GM18508 (cell line): Measurements from ENCODE around the gene TFEB.

Experiments used
- ATAC-seq: cut with Tn5 transposase; IDR thresholded peaks from one replicate; pipeline ENCODE4 v1.9.1; 2021; ENCODE audit warnings: moderate number of reproducible peaks; ENCODE audit not compliant: insufficient read depth, unreplicated experiment

Gene TFEB

DNA sequence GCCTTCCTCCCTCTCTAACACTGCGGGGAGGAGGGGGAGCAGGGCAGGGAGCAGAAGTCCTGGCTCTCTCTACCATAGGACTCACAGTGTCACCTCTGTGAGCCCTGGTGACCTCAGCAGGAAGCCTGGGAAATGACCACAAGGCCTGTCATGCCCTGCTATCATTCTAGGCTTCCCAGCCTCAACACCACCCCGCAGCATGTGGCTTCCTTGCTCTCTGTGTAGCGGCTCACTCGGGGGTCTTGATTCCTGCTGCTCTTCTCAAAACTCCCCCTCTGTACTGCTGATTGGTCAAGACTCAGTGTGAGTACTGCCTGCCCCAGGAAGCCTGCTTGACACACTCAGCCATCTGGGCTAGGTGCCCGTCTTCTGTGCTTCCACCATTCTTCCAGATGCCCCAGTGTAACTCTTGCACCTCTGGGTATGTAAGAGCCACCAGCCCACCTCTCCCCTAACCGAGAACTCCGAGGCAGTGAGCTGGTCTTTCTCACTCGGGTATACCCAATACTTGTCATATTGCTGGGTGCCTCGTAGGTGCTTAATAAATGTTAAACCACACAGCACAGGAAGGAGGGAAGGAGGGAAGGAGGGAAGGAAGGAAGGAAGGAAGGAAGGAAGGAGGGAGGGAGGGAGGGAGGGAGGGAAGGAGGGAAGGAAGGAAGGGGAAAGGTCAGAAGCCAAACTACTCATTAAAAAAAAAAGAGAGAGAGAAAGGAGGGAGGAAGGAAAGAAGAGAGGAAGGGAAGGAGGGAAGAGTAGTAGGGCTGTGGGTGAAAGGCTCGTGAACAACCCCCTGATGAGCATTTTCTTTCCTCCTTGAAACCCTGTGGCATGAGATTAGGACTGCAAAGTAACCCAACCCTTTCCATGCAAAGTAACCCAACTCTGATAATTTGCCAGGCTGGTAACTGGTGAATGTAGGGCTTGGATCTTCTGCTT, 92.2 kb downstream of the TFEB start:
- no peak for ATAC-seq

DNA sequence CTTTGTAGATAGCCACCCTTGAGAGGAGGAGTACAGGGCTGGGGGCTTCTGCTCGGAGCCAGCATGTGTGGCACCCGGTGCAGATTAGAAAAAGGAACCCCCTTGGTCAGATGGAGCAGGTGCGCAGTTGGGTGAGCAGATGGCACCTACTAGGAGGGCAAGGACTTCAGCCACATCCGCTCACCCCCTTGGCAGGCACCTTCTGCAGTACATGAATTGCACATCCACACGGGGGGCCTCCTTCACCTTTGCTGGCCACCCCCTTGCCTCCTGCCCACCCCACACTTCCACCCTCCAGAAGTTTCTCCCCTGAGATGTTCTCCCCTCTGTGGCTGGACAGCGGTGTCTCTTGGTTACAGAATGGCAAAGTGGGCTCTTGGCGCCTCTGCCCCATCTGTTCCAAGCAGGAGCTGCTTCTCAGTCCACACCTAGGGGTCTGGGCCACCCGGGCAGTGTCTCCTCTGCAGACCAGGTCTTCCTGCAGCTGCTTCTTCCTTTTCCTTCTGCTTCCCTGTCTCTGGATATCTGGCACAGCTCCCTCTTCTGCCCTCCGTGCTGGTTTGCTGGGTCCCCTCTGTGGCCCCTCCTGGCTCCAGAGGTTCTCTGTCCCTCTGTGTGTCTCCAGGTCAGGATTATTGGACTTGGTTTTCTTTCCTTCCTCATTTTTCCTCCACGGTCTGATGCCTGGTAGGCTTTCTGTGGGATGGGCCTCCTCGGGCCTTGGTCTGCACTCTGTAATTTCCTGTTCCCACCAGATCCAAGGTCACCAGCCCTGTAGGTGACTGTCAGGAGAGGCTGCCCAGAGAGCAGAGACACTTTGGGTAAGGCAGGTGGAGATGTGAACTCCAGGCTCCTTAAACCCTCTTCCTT, 93.1 kb downstream of the TFEB start:
- no peak for ATAC-seq

DNA sequence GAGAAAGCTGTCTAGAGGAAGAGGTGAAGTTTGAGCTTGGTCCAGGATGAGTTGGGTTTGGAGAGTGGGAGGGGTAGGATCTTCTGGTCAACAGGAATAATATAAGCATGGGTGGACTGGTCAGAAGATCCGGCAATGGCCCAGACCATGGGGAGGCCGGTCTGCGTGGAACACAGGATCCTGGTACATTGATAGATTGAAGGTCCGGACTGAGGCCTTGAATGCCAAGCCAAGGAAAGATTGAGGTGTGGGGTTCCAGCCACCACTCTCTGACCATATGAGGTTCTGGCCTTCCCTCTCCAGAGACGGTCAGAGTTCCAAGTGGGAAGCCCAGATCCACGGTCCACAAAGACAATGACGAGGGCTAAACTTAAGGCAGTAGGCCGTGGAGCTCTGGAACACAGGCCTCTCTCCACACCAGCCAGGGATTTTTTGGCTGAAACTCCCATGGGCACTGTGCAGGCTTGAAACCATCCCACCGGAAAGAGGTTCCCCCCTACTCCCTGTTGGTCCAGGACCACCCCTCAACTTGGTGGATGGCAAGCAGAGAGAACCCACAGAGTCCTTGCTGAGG, 94.0 kb downstream of the TFEB start:
- no peak for ATAC-seq

DNA sequence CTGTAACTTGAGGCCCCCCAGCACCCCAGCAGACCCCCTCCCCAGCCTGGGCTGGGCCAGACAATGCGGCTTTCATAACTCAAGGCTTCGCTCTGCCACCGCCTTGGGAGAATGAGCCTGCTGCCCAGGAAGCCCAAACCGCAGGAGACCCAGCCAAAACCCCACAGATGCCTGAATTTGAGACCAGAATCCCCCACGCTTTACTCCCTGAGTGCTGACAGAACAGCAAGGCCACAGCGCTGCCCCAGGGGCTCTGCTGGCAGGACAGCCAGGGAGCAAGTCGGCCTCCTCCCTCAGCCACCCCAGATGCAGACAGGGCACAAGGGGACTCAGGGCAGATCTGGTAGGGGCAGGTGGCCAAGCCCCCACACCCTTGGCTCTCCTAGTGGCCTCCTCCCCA, 95.0 kb downstream of the TFEB start:
- ATAC-seq, result no peak

DNA sequence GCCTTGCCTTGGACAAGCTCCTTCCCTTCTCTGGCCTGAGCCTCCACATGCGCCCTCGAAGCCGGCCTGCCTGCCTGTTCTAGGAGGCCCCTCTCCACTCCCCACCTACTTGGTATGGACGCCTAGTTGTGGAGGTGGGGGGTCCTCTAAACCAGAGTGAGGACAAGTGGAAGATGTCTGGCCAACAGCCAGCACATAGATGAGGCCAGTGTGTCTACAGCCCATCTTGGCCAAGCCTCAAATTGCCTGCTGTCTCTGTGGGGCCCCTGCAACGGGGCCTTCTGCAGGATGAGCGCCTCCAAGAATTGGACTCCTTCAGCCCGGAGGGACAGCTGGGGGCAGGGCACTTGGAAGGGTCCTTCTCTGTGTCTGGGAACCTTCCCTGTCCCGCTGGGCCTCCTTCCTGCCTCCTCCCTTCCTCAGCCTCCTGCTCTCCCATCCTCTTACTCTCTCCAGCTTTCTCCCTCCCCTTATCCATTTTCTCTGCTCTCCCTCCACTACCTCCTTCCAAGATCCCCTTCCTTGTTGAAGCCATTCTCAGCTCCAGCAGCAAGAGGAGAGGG, 95.5 kb downstream of the TFEB start:
- no peak for ATAC-seq

DNA sequence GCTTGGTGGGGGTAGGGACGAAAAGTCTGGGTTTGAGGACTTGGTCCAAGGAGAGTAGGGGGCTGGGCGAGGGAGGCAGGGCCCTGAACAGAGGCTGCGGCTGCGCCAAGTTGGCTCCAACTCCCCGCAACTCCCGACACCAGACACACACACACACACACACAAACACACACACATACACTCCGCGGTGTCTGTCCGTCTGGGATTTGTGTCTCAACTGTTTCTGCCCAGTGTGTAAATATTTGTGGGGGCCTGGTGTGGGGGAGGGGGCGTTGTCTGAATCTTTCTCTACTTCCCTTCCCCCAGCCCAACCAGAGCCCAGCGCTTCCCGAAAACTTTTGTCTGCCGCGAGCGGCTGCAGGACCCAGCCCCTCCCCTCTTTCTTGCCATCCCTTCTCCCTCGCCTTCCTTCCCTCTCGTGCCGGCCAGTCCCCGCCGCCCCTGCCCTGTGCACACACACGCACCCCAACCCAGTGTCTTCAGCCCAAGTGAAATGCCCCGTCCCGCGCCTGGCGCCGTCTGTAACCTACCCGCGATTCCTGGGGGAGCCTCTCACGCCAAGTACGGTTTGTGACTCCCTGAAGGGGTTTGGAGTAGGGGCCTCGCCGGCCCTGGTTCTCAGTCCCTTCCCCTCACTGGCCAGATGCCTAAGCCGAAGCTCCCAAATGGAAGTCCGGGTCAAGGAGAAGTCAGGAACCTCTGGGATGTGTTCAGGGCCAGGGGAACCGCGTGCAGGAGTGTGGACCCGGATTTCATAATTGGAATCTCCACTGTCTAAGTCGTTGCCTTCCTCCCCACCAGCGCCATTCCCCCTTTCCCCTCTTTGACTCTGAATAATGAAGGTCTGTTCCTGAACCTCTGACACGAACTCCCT, 96.2 kb downstream of the TFEB start:
- ATAC-seq, result no peak

DNA sequence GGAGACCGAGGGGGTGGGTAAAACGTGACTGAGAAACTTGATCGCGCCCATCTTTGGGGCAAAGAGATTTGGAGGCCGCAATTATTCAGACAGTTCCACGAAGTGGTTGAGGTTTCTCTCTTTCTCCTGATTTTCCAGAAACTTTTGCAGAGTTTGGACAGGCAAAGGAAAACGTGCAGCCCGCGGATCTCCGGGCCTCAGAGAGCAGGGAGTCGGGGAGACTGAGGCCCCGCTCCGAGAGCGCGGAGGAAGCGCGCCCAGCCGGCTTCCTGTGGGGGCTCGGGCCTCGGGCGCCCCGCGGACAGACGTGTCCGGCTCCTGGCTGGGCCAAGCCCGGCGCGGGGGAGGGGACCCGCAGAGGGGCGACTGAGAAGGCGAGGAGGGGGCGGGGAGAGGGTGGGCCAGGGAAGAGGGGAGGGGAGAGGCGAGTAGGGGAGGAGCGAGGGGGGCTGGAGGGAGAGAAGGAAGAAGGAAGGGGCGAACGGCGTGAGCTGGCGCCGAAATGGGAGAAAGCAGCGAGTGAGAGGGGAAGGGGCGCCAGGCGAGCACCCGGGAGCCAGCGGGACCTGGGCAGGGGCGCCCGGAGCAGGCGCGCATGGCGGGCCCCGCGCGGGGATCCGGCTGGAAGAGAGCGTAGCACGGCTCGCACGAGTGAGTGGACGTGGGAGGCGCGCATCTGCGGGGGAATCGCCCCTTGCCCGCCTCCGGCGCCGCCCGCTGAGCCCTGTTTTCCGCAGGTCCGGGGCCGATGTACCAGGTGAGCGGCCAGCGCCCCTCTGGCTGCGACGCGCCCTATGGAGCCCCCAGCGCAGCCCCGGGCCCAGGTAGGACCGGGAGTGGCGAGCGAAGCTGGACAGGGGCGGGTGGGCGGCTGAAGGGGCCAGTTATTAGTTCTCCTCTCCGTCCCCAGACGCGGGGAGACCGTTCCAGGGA, 97.1 kb downstream of the TFEB start, which contains the start of gene MDFI:
TSS of gene MDFI (plus strand) at position 467 of the 933 bp plus-strand sequence. CDS start at position 749, 282 bp downstream.
- ATAC-seq, result no peak

DNA sequence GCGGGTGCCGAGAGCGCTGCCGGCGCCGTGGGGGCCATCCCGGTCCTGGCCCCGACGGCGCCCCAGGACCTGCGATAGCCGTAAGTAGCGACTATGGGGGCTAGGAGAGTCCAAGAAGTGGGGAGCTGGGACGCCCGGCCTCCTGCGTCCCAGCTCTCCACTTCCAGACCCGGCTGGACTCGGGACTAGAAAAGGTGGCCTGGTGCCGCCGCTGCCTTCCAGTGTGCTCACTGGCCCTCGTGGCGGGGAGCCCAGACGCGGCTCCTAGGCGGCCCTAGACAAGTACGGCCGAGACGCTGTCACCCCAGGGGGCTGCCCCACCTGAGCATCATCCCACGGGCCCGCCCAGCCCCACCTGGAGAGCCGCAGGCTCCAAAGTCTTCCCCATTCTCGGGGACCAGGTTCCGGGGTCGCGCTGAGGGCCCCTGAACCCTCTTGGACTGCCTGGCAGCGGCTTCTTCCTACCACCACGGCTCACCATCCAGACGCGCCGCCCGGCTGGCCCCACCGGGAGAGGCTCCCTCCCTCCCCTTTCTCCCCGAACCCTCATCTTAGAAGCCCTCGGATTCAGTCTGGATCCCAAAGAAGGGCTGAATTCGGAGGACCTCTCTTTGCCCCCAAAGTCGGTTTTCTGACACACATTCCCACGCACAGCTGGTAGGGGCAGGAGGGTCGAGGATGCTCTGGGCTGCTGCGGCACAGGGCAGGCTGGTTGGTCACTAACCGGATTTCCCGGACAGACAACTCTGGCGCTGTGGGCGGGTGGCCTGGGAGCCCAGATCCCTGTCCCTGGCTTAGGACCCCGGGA, 98.0 kb downstream of the TFEB start:
- ATAC-seq, result no peak

DNA sequence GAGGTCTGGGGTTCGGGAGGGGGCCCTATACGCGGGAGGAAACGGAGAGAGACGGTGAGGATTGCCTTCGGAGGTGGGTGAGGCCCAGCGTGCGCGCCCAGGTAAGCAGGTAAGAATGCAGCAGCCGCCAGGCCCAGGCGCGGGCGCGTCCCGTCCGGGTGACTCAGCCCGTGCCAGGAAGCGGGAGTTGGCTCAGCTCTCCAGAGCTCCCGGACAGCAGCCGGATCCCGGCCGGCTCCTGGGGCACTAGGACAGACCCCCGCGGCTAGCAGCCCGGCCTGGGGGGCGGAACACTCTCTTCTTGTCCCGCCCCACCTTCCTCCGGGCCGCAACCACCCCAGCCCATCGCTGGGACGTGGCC, 98.6 kb downstream of the TFEB start:
- ATAC-seq, result no peak

DNA sequence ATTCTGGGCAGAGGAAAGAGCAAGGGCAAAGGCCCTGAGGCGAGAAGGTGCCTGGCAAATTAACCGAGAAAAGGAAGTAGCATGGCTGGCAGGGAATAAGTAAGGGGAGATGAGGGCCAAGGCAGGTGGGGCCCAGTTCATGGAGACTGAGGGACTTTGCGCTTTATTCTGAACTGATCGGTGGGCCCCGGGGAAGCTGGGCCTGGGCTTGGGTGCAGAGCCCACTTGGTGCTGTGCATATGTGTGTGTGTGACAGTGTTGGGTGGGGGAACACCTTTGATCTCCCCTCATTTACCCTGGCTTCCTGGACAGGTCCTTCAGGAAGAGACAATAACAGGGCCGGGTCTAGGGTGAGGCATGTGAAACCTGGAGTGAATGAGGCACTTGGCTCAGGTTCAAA, 100.0 kb downstream of the TFEB start:
- ATAC-seq, result no peak

DNA sequence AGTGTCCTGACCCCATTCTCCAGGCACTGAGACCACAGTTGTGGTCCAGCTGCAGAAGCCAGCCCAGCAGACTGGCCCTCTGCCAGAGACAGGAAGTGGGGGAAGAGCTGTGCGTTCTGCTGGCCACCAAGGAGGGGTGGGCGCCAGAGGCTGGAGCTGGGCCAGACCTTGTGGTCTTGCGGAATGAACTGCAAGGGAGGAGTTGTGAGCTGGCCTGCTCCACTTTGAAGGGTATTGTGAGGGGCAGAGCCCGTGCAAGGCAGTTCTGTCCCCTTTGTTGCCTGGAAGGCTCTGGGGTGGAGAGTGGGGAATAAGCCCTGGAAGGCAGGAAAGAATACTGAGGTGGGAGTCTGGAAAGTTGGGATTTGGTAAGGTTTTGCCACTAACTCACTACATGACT, 100.8 kb downstream of the TFEB start:
- ATAC-seq, result no peak
